Mesenteric fat pad (tissue), 1 donor: ENCODE data around the gene RGCC. TPM values are rescaled to one million over a fixed set of nuclear protein-coding genes. Genes with fewer than 3 reads are reported as not detected.

Experiments
- DNase-seq: peaks from one replicate; pipeline ENCODE4 v3.0.0-alpha.2; 2020; ENCODE audit warnings: low spot score
- total RNA-seq: library from RNA; stranded (reverse); fragmentation: NEBNext Ultra II Directional; extraction: Animal tissue kit (Norgen Biotek cat#: 25700); gene quantifications from one replicate; pipeline ENCODE4 v1.2.1, GENCODE V29; 2021
- donor health status: DM: yes; HTN: yes; CAD: no.

The RGCC gene
- total RNA-seq, 1 donor from 2014 or later: 205 TPM

GRCh38 chr13:41453620-41454019 lies 3.7 kb upstream of the RGCC start:
- DNase-seq: no peak

GRCh38 chr13:41454170-41454569 lies 3.2 kb upstream of the RGCC start:
- no peak for DNase-seq

GRCh38 chr13:41455725-41456419 lies 1.5 kb upstream of the RGCC start:
- no peak for DNase-seq

- peak; percentile 88 for DNase-seq
These were observed 338 bp downstream of the RGCC start for GRCh38 chr13:41457589-41458186.

- peak; percentile 90 for DNase-seq
These were observed 924 bp downstream of the RGCC start for GRCh38 chr13:41458187-41458760.

- DNase-seq: no peak
These were observed 1.5 kb downstream of the RGCC start for GRCh38 chr13:41458761-41459431.

GRCh38 chr13:41459432-41460073 lies 2.2 kb downstream of the RGCC start:
- no peak for DNase-seq

- no peak for DNase-seq
These were observed 2.7 kb downstream of the RGCC start for GRCh38 chr13:41460074-41460465.

GRCh38 chr13:41460930-41461329 lies 3.6 kb downstream of the RGCC start:
- DNase-seq: no peak

GRCh38 chr13:41461527-41462139 lies 4.3 kb downstream of the RGCC start:
- DNase-seq: no peak

GRCh38 chr13:41462427-41462826 lies 5.1 kb downstream of the RGCC start:
- DNase-seq: no peak

- no peak for DNase-seq
These were observed 6.7 kb downstream of the RGCC start for GRCh38 chr13:41463838-41464602.

GRCh38 chr13:41465241-41465847 lies 8.0 kb downstream of the RGCC start:
- no peak for DNase-seq

GRCh38 chr13:41465898-41466320 lies 8.6 kb downstream of the RGCC start:
- no peak for DNase-seq

GRCh38 chr13:41467425-41467945 lies 10.1 kb downstream of the RGCC start:
- no peak for DNase-seq

- DNase-seq: no peak
These were observed 11.3 kb downstream of the RGCC start for GRCh38 chr13:41468631-41469030.

- DNase-seq: no peak
These were observed 12.8 kb downstream of the RGCC start for GRCh38 chr13:41470196-41470595.

- no peak for DNase-seq
These were observed 14.4 kb downstream of the RGCC start for GRCh38 chr13:41471785-41472184.

GRCh38 chr13:41487222-41487621 lies 29.9 kb downstream of the RGCC start:
- no peak for DNase-seq

- DNase-seq: no peak
These were observed 30.8 kb downstream of the RGCC start for GRCh38 chr13:41488124-41488523.
